ENCODE measurements around the gene IL16. TPM values are rescaled to one million over a fixed set of nuclear protein-coding genes. Genes with fewer than 3 reads are reported as not detected.

IL16 gene
- polyA plus RNA-seq, 2 of the 4 experiments (the other 2 are of a cell fraction): 0.09 TPM; not detected in 1

DNA sequence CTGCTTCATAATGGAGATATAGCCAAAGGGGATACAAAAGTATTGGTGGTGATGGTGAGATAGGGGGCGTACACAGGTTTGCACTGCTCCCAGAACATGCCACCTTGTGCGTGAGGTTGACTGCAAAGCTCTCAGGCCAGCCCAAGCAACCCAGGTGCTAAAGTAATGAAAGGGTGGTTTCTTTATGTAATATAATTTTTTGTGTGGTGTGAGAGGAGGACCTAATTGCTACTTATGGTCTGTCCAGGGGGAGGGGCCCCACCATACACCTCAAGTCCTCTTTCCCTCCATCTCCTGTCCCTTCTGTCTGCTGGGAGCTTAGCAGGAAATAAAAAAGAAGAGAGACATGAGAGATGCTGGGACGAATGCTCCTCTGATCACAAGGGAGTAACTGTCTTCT, 73.5 kb downstream of the IL16 start:
- Histone ChIP-seq H3K9me3 (no peaks in the 10 kb centered on the region), H3K27ac (no peak overlapping the region), H3K4me3 (no peak overlapping the region), H3K4me2 (no peak overlapping the region), H3K4me1 (peaks cover 4% of the 10 kb centered on the region; the same call in 2 of the 3 replicates)
- 5% methylated on average over 3 of the region's 3 CpGs for WGBS (ENCODE audit: missing lambda C conversion rate)
- no peak for ATAC-seq
- POLR2A ChIA-PET: no interaction called here
- DNase-seq (ENCODE audit: low read depth in 1 of 2, low spot score in 1 of 2): no peak
- TF ChIP-seq RNF2 (IDR thresholded peaks at IDR 0.05; ENCODE audit: borderline replicate concordance, low read depth): no peak
- TF ChIP-seq, protein P1, sequence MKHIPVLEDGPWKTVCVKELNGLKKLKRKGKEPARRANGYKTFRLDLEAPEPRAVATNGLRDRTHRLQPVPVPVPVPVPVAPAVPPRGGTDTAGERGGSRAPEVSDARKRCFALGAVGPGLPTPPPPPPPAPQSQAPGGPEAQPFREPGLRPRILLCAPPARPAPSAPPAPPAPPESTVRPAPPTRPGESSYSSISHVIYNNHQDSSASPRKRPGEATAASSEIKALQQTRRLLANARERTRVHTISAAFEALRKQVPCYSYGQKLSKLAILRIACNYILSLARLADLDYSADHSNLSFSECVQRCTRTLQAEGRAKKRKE (CRISPR knock-in tag; IDR thresholded peaks at IDR 0.05; ENCODE audit: low read depth): no peak
- no peak for TF ChIP-seq HOXB13 (CRISPR knock-in tag; IDR thresholded peaks at IDR 0.05; ENCODE audit: low read depth)
- TF ChIP-seq NR3C1 (IDR thresholded peaks at IDR 0.05): no peak
- no peak for TF ChIP-seq EP300 (IDR thresholded peaks at IDR 0.05)
- TF ChIP-seq ZFP36 (IDR thresholded peaks at IDR 0.05; ENCODE audit: borderline replicate concordance, partially characterized antibody): no peak
- TF ChIP-seq CBX2 (IDR thresholded peaks at IDR 0.05; ENCODE audit: borderline replicate concordance, low read depth): no peak
- no peak for TF ChIP-seq PHF8 (IDR thresholded peaks at IDR 0.05; ENCODE audit: borderline replicate concordance, low read depth)
- no peak for TF ChIP-seq GATA3 (IDR thresholded peaks at IDR 0.05; ENCODE audit: borderline replicate concordance)
- no peak for TF ChIP-seq ZSCAN20 (CRISPR knock-in tag; IDR thresholded peaks at IDR 0.05)
- TF ChIP-seq, protein P2, sequence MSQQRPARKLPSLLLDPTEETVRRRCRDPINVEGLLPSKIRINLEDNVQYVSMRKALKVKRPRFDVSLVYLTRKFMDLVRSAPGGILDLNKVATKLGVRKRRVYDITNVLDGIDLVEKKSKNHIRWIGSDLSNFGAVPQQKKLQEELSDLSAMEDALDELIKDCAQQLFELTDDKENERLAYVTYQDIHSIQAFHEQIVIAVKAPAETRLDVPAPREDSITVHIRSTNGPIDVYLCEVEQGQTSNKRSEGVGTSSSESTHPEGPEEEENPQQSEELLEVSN (IDR thresholded peaks at IDR 0.05; ENCODE audit: borderline replicate concordance, low read depth): no peak
- TF ChIP-seq, protein P3, sequence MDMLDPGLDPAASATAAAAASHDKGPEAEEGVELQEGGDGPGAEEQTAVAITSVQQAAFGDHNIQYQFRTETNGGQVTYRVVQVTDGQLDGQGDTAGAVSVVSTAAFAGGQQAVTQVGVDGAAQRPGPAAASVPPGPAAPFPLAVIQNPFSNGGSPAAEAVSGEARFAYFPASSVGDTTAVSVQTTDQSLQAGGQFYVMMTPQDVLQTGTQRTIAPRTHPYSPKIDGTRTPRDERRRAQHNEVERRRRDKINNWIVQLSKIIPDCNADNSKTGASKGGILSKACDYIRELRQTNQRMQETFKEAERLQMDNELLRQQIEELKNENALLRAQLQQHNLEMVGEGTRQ (IDR thresholded peaks at IDR 0.05): no peak
- TF ChIP-seq, protein P4, sequence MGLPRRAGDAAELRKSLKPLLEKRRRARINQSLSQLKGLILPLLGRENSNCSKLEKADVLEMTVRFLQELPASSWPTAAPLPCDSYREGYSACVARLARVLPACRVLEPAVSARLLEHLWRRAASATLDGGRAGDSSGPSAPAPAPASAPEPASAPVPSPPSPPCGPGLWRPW (IDR thresholded peaks at IDR 0.05): no peak
- TF ChIP-seq HEYL (CRISPR knock-in tag; IDR thresholded peaks at IDR 0.05): no peak
- TF ChIP-seq ZNF302 (CRISPR knock-in tag; IDR thresholded peaks at IDR 0.05): no peak
- TF ChIP-seq RCOR1 (IDR thresholded peaks at IDR 0.05; ENCODE audit: low read depth, low read length): no peak
- TF ChIP-seq CEBPB (IDR thresholded peaks at IDR 0.05): no peak
- TF ChIP-seq FOXS1 (CRISPR knock-in tag; IDR thresholded peaks at IDR 0.05): no peak
- no peak for TF ChIP-seq EHMT2 (IDR thresholded peaks at IDR 0.05; ENCODE audit: low read depth)
- no peak for FAIRE-seq
- CTCF ChIA-PET: interaction anchor here (2.4 to 20.2 kb wide), 4 partner anchors 10 to 162 kb away, joined by 8 to 361 read pairs (median 208); no protein-coding TSS in a partner anchor

DNA sequence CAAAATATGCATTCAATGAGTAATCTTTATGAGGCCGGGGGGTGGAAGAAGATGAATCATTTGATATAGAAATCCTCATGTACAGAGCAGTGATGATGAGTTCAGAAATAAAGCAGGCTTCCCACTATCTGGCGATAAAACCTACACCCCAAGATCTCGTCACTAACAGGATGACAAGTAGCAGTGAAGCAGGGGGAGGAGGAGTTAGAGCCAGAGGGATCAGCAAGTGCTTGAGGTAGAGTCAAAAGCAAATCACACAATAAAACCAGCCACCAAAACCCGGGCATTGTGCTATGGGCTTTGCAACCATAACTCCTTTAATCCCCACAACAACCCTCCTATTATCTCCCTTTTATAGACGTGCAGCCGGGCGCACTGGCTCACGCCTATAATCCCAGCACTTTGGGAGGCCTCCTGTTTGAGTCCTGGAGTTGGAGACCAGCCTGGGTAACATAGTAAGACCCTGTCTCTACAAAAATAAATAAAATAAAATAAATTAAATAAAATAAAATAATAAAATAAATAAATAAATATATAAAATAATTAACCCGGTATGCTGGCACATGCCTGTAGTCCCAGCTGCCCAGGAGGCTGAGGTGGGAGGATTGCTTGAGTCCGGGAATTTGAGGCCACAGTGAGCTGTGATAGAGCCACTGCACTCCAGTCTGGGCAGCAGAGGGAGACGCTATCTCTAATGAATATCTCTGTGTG, 74.3 kb downstream of the IL16 start:
- no peak overlapping the region for H3K4me3 ChIP-seq
- no peaks in the 10 kb centered on the region for H3K9me3 ChIP-seq
- ATAC-seq (no peak), FAIRE-seq (no peak), DNase-seq (ENCODE audit: low read depth in 1 of 2, low spot score in 1 of 2) (no peak)
- H3K4me2 ChIP-seq: no peak overlapping the region
- WGBS (ENCODE audit: missing lambda C conversion rate): 47% methylated on average over 11 of the region's 11 CpGs
- ChIA-PET CTCF (interaction anchor here (8.2 to 20.2 kb wide), 3 partner anchors 116 to 163 kb away, joined by 173 to 361 read pairs (median 243); no protein-coding TSS in a partner anchor), POLR2A (no interaction called here)
- H3K4me1 ChIP-seq: peaks cover 4% of the 10 kb centered on the region; the same call in 2 of the 3 replicates
- H3K27ac ChIP-seq: no peak overlapping the region
- no peak for TF ChIP-seq MAZ (IDR thresholded peaks at IDR 0.05; ENCODE audit: borderline replicate concordance, low read depth, low read length)
- TF ChIP-seq SREBF2 (IDR thresholded peaks at IDR 0.05): no peak
- TF ChIP-seq KDM1A (IDR thresholded peaks at IDR 0.05; ENCODE audit: low read depth): no peak
- TF ChIP-seq CHD2 (IDR thresholded peaks at IDR 0.05; ENCODE audit: low read length, partially characterized antibody): no peak
- no peak for TF ChIP-seq EHF (CRISPR knock-in tag; IDR thresholded peaks at IDR 0.05)
- TF ChIP-seq CBX8 (IDR thresholded peaks at IDR 0.05): no peak
- TF ChIP-seq JUNB (IDR thresholded peaks at IDR 0.05): no peak
- TF ChIP-seq FOSL2 (IDR thresholded peaks at IDR 0.05): no peak
- TF ChIP-seq FOSL2 (CRISPR knock-in tag; IDR thresholded peaks at IDR 0.05): no peak
- TF ChIP-seq, protein P1 (CRISPR knock-in tag; IDR thresholded peaks at IDR 0.05; ENCODE audit: low read depth): no peak
- TF ChIP-seq HOXB5 (CRISPR knock-in tag; IDR thresholded peaks at IDR 0.05): no peak
- TF ChIP-seq ZNF302 (CRISPR knock-in tag; IDR thresholded peaks at IDR 0.05): no peak
- TF ChIP-seq, protein P4 (IDR thresholded peaks at IDR 0.05): no peak
- no peak for TF ChIP-seq SMC3 (IDR thresholded peaks at IDR 0.05)
- TF ChIP-seq, protein P5, sequence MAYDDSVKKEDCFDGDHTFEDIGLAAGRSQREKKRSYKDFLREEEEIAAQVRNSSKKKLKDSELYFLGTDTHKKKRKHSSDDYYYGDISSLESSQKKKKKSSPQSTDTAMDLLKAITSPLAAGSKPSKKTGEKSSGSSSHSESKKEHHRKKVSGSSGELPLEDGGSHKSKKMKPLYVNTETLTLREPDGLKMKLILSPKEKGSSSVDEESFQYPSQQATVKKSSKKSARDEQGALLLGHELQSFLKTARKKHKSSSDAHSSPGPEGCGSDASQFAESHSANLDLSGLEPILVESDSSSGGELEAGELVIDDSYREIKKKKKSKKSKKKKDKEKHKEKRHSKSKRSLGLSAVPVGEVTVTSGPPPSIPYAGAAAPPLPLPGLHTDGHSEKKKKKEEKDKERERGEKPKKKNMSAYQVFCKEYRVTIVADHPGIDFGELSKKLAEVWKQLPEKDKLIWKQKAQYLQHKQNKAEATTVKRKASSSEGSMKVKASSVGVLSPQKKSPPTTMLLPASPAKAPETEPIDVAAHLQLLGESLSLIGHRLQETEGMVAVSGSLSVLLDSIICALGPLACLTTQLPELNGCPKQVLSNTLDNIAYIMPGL (CRISPR knock-in tag; IDR thresholded peaks at IDR 0.05; ENCODE audit: borderline replicate concordance): no peak
